Measurements from ENCODE around the gene ENGASE. TPM values are rescaled to one million over a fixed set of nuclear protein-coding genes. Genes with fewer than 3 reads are reported as not detected.

ENGASE gene
- total and polyA plus RNA-seq, 7 donors, result 7.5 to 80.8 (median 26.7) TPM

- 41 to 69% (median 42%) methylated on average over 22 to 31 of the region's 31 CpGs for WGBS, 3 donors
- Histone ChIP-seq H3K4me1 (peaks cover 5% of the 10 kb centered on the region), H3K27ac (no peak overlapping the region), H3K36me3 (ENCODE audit: insufficient read depth in 1 of 2, low read depth in 1 of 2) (peaks cover 6 to 27% of the 10 kb centered on the region in 2 donors), H3K4me3 (no peak overlapping the region), H3K9me3 (no peaks in the 10 kb centered on the region), H3K27me3 (ENCODE audit: insufficient read depth in 3 of 3, low read length in 2 of 3) (peaks cover 0 to 39% (median 6%) of the 10 kb centered on the region in 3 donors)
- TF ChIP-seq CTCF (IDR thresholded peaks at IDR 0.05), result no peak
- DNase-seq (peak; percentile 33 to 53), ATAC-seq (peak in 3 of 4 donors; percentile 22 to 30 (median 23))
- intact Hi-C loops (cut with DNase I), result loop anchor here in 1 of 2 donors (5.0 kb wide), 1 partner anchor 302 kb away; no protein-coding TSS in a partner anchor
Measured at GRCh38 chr17:79089720-79090442, 15.3 kb downstream of the ENGASE start.

DNA sequence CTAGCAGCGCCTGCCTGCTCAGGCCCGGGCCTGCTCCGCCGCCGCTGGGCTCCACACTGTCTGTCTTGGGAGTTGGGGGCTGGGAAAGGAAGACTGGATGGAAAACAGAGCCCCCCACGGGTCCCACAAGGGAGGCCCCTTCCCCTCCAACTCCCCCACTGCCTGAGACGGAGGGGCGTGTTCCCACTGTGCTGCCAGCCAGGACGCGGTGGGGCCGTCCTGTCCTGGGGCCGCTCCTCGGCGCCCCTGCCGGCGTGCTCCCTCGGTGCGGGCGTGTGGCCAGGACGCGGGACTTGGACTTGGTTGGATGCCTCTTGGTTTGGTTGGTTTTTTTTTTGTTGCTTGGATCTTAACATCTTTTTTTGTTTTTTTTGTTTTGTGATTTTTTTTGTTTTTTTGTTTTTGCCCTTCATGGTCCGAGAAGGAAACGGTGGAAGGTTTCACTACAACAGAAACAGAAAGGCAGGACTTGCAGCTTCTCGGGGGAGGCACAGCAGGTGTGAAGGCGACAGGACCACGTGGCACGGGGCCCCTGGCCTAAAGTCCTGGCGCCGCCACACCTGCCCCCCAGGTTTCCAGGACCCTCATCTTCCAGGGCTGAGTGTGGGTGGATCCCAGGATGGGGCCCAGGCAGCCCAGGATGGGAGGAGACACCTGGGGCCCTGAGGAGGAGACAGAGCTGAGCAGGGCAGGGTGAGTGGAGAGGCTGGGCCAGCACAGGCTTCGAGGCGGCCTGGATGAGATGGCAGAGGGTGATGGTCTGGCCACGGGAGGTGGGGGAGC is 16.0 kb downstream of the ENGASE start:
- Histone ChIP-seq H3K27me3 (ENCODE audit: insufficient read depth in 3 of 3, low read length in 2 of 3) (peaks cover 0 to 47% (median 7%) of the 10 kb centered on the region in 3 donors), H3K4me1 (peaks cover 5% of the 10 kb centered on the region), H3K9me3 (no peaks in the 10 kb centered on the region), H3K36me3 (ENCODE audit: insufficient read depth in 1 of 2, low read depth in 1 of 2) (peaks cover 0 to 19% of the 10 kb centered on the region in 2 donors), H3K4me3 (no peak overlapping the region), H3K27ac (no peak overlapping the region)
- no peak for TF ChIP-seq CTCF (IDR thresholded peaks at IDR 0.05)
- DNase-seq (peak; percentile 57 to 82), ATAC-seq (peak; percentile 30 to 76 (median 48))
- WGBS, 3 donors, result 22 to 42% (median 31%) methylated on average over 29 to 32 of the region's 32 CpGs
- intact Hi-C loops (cut with DNase I), result no loop called here

DNA sequence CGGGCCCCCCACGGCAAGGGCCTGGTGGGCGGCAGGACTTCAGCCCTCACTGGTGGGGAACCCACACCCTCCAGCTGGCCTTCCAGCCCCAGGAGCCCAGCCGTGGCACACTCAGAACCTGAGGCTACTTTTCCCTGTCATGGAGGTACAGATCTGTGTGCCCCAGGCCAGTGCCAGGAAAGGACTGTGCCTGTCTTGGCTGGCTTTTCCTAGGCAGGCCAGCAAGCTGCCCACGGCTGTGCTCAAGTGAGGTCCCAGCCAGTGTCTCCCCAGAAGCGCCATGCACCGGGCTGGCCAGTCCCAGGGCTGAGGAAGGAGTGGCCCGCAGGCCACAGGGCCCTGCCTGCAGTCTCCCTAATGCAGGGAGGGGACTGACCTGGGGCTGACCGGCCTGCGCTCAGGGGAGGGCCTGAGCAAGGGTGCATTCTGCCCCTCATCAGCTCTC is 16.6 kb downstream of the ENGASE start:
- 68 to 75% (median 74%) methylated on average over 7 to 10 of the region's 10 CpGs for WGBS, 3 donors
- ATAC-seq, result peak in 1 of 4 donors; percentile 2
- TF ChIP-seq CTCF (IDR thresholded peaks at IDR 0.05), result no peak
- H3K27ac ChIP-seq, result no peak overlapping the region
- no peak for DNase-seq
- H3K9me3 ChIP-seq, result no peaks in the 10 kb centered on the region
- H3K36me3 ChIP-seq (ENCODE audit: insufficient read depth in 1 of 2, low read depth in 1 of 2), result peaks cover 0 to 13% of the 10 kb centered on the region in 2 donors
- peaks cover 5% of the 10 kb centered on the region for H3K4me1 ChIP-seq
- peaks cover 0 to 53% (median 7%) of the 10 kb centered on the region in 3 donors for H3K27me3 ChIP-seq (ENCODE audit: insufficient read depth in 3 of 3, low read length in 2 of 3)
- intact Hi-C loops (cut with DNase I), result no loop called here
- H3K4me3 ChIP-seq, result no peak overlapping the region

GRCh38 chr17:79092567-79092966 is 17.9 kb downstream of the ENGASE start:
- H3K4me1 ChIP-seq, result peaks cover 5% of the 10 kb centered on the region
- no peaks in the 10 kb centered on the region for H3K9me3 ChIP-seq
- intact Hi-C loops (cut with DNase I), result no loop called here
- WGBS, 3 donors, result 47 to 50% (median 48%) methylated on average over 4 of the region's 4 CpGs
- no peaks in the 10 kb centered on the region for H3K36me3 ChIP-seq (ENCODE audit: insufficient read depth in 1 of 2, low read depth in 1 of 2)
- TF ChIP-seq CTCF (IDR thresholded peaks at IDR 0.05), result no peak
- no peak overlapping the region for H3K4me3 ChIP-seq
- peaks cover 0 to 65% (median 15%) of the 10 kb centered on the region in 3 donors for H3K27me3 ChIP-seq (ENCODE audit: insufficient read depth in 3 of 3, low read length in 2 of 3)
- no peak for DNase-seq
- ATAC-seq, result no peak
- no peak overlapping the region for H3K27ac ChIP-seq

Data from psoas muscle (tissue), 8 donors.